ENCODE data around the gene VNN1. TPM values are rescaled to one million over a fixed set of nuclear protein-coding genes. Genes with fewer than 3 reads are reported as not detected.
"Not testable (repeated sequence)": the region's sequence is repeated elsewhere in the genome, so short reads cannot be mapped to it uniquely, and the experiment has no call there.

VNN1 gene
- total RNA-seq, 2 experiments from 2014 or later, result not detected

- no peak overlapping the region for H3K4me3 Mint-ChIP-seq
Measured at GRCh38 chr6:132690678-132691077, 23.2 kb downstream of the VNN1 start.

GRCh38 chr6:132687306-132687705, 26.5 kb downstream of the VNN1 start:
- Mint-ChIP-seq H3K27me3 (ENCODE audit: low read depth) (peaks cover 27% of the 10 kb centered on the region), H3K4me1 (ENCODE audit: low read depth) (no peaks in the 10 kb centered on the region), H3K9me3 (no peaks in the 10 kb centered on the region), H3K27ac (no peak overlapping the region), H3K36me3 (ENCODE audit: low read depth) (no peaks in the 10 kb centered on the region), H3K4me3 (no peak overlapping the region)
- no peak for DNase-seq
- intact Hi-C loops (cut with micrococcal nuclease), result no loop called here
- CTCF ChIA-PET, result no interaction called here

More at GRCh38 chr6:132690678-132691077, 23.2 kb downstream of the VNN1 start:
- Mint-ChIP-seq H3K27me3 (ENCODE audit: low read depth) (peaks cover 30% of the 10 kb centered on the region), H3K4me1 (ENCODE audit: low read depth) (no peaks in the 10 kb centered on the region), H3K27ac (no peak overlapping the region), H3K9me3 (peaks cover 4% of the 10 kb centered on the region), H3K36me3 (ENCODE audit: low read depth) (no peaks in the 10 kb centered on the region)
- DNase-seq, result no peak
- intact Hi-C loops (cut with micrococcal nuclease), result no loop called here
- CTCF ChIA-PET, result interaction anchor here (1.3 kb wide), 1 partner anchor 39 kb away, joined by 3 read pairs; no protein-coding TSS in a partner anchor

GRCh38 chr6:132686531-132686930, 27.3 kb downstream of the VNN1 start:
- no peaks in the 10 kb centered on the region for H3K9me3 Mint-ChIP-seq
- CTCF ChIA-PET, result no interaction called here
- H3K27ac Mint-ChIP-seq, result no peak overlapping the region
- intact Hi-C loops (cut with micrococcal nuclease), result no loop called here
- H3K36me3 Mint-ChIP-seq (ENCODE audit: low read depth), result no peaks in the 10 kb centered on the region
- no peaks in the 10 kb centered on the region for H3K4me1 Mint-ChIP-seq (ENCODE audit: low read depth)
- H3K4me3 Mint-ChIP-seq, result no peak overlapping the region
- H3K27me3 Mint-ChIP-seq (ENCODE audit: low read depth), result peaks cover 27% of the 10 kb centered on the region
- no peak for DNase-seq

GRCh38 chr6:132685009-132685408, 28.8 kb downstream of the VNN1 start:
- Mint-ChIP-seq H3K36me3 (ENCODE audit: low read depth) (no peaks in the 10 kb centered on the region), H3K27me3 (ENCODE audit: low read depth) (peaks cover 22% of the 10 kb centered on the region), H3K9me3 (no peaks in the 10 kb centered on the region), H3K27ac (no peak overlapping the region), H3K4me1 (ENCODE audit: low read depth) (no peaks in the 10 kb centered on the region), H3K4me3 (no peak overlapping the region)
- intact Hi-C loops (cut with micrococcal nuclease), result no loop called here
- CTCF ChIA-PET, result interaction anchor here (1.3 kb wide), 1 partner anchor 15 kb away, joined by 5 read pairs; no protein-coding TSS in a partner anchor
- no peak for DNase-seq

DNA sequence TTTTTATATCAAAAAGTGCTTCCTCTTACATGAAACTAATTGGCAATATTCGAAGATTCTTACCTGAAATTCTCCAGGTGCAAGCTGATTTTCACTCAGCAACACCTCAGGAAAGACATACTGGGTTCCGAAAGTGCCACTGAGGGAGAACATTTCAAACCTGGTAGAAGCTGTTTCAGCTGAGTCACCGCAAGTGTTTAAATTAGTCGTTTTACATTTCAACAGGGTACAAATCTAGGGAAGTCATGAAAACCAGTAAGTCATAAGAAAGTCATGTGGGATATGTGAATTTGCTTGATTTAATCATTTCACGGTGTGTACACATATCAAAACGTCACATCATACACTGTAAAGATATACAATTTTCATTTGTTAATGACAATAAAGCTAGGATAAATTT, 29.6 kb downstream of the VNN1 start:
- peaks cover 16% of the 10 kb centered on the region for H3K27me3 Mint-ChIP-seq (ENCODE audit: low read depth)
- H3K36me3 Mint-ChIP-seq (ENCODE audit: low read depth), result no peaks in the 10 kb centered on the region
- no peaks in the 10 kb centered on the region for H3K9me3 Mint-ChIP-seq
- no peak overlapping the region for H3K27ac Mint-ChIP-seq
- H3K4me1 Mint-ChIP-seq (ENCODE audit: low read depth), result no peaks in the 10 kb centered on the region
- CTCF ChIA-PET, result interaction anchor here (1.3 kb wide), 1 partner anchor 14 kb away, joined by 5 read pairs; no protein-coding TSS in a partner anchor
- H3K4me3 Mint-ChIP-seq, result no peak overlapping the region
- DNase-seq, result no peak
- intact Hi-C loops (cut with micrococcal nuclease), result no loop called here

GRCh38 chr6:132683543-132683942, 30.3 kb downstream of the VNN1 start:
- Mint-ChIP-seq H3K9me3 (no peaks in the 10 kb centered on the region), H3K4me1 (ENCODE audit: low read depth) (no peaks in the 10 kb centered on the region), H3K27ac (no peak overlapping the region), H3K4me3 (no peak overlapping the region), H3K27me3 (ENCODE audit: low read depth) (peaks cover 12% of the 10 kb centered on the region), H3K36me3 (ENCODE audit: low read depth) (no peaks in the 10 kb centered on the region)
- intact Hi-C loops (cut with micrococcal nuclease), result no loop called here
- DNase-seq, result no peak
- CTCF ChIA-PET, result no interaction called here

- CTCF ChIA-PET; H3K4me3 Mint-ChIP-seq; H3K27ac Mint-ChIP-seq; H3K9me3 Mint-ChIP-seq; H3K27me3 Mint-ChIP-seq (ENCODE audit: low read depth); H3K4me1 Mint-ChIP-seq (ENCODE audit: low read depth); DNase-seq; intact Hi-C loops (cut with micrococcal nuclease); H3K36me3 Mint-ChIP-seq (ENCODE audit: low read depth): not testable (repeated sequence)
Measured at GRCh38 chr6:132679094-132679493, 34.8 kb downstream of the VNN1 start.

DNA sequence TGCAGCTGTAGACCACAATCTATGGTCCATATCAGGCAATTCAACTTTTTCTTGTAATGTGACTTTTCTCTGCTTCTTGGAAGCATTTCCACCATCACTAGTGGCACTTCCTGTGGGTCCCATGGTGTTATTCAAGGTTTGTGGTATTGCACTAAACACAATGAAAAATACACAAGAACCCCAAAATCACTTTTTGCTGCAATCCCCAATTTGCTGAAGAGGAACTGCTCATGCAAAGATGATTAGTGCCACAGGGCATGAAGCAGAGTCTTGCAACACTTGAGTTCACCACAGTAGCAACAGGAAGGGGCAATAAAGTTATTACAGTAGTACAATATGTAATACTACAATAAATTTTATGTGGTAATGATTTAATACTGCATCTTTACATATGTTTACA, 38.1 kb downstream of the VNN1 start:
- H3K4me3 Mint-ChIP-seq, result no peak overlapping the region
- no peaks in the 10 kb centered on the region for H3K4me1 Mint-ChIP-seq (ENCODE audit: low read depth)
- no peak overlapping the region for H3K27ac Mint-ChIP-seq
- intact Hi-C loops (cut with micrococcal nuclease), result no loop called here
- no peaks in the 10 kb centered on the region for H3K9me3 Mint-ChIP-seq
- CTCF ChIA-PET, result interaction anchor here (0.6 kb wide), 1 partner anchor 841 kb away, joined by 3 read pairs; no protein-coding TSS in a partner anchor
- DNase-seq, result no peak
- no peaks in the 10 kb centered on the region for H3K36me3 Mint-ChIP-seq (ENCODE audit: low read depth)
- peaks cover 8% of the 10 kb centered on the region for H3K27me3 Mint-ChIP-seq (ENCODE audit: low read depth)

- no peaks in the 10 kb centered on the region for H3K9me3 Mint-ChIP-seq
- CTCF ChIA-PET, result interaction anchor here (0.6 kb wide), 1 partner anchor 93 kb away, joined by 3 read pairs; no protein-coding TSS in a partner anchor
- peaks cover 8% of the 10 kb centered on the region for H3K27me3 Mint-ChIP-seq (ENCODE audit: low read depth)
- no peaks in the 10 kb centered on the region for H3K4me1 Mint-ChIP-seq (ENCODE audit: low read depth)
- no peaks in the 10 kb centered on the region for H3K36me3 Mint-ChIP-seq (ENCODE audit: low read depth)
- no peak overlapping the region for H3K27ac Mint-ChIP-seq
- intact Hi-C loops (cut with micrococcal nuclease), result no loop called here
- H3K4me3 Mint-ChIP-seq, result no peak overlapping the region
- no peak for DNase-seq
Measured at GRCh38 chr6:132675002-132675401, 38.9 kb downstream of the VNN1 start.

GRCh38 chr6:132673376-132674094, 40.3 kb downstream of the VNN1 start:
- no peaks in the 10 kb centered on the region for H3K36me3 Mint-ChIP-seq (ENCODE audit: low read depth)
- CTCF ChIA-PET, result interaction anchor here (1.3 kb wide), 1 partner anchor 94 kb away, joined by 4 read pairs; no protein-coding TSS in a partner anchor
- H3K4me3 Mint-ChIP-seq, result no peak overlapping the region
- no peak for DNase-seq
- intact Hi-C loops (cut with micrococcal nuclease), result no loop called here
- peaks cover 8% of the 10 kb centered on the region for H3K27me3 Mint-ChIP-seq (ENCODE audit: low read depth)
- H3K4me1 Mint-ChIP-seq (ENCODE audit: low read depth), result peaks cover 3% of the 10 kb centered on the region
- no peak overlapping the region for H3K27ac Mint-ChIP-seq
- no peaks in the 10 kb centered on the region for H3K9me3 Mint-ChIP-seq

DNA sequence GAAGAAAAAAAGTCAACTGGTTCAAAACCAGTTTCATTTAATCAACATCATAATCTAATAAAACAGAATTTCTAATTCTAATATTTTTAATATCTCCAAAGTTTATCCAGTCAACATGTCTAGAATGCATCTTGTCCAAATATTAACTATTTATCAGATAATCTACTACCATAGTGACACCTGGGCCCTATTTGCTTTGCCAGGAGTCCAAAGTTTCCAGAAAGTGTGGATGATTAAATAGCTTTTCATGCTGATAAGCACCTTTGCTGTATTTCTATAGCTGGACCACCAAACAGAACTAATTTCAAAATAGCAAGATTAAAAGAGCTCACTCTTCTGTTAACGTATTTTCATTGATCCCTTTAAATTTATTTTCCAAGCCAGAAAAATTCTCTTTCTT, 42.6 kb downstream of the VNN1 start:
- H3K9me3 Mint-ChIP-seq, result no peaks in the 10 kb centered on the region
- intact Hi-C loops (cut with micrococcal nuclease), result no loop called here
- no peak overlapping the region for H3K4me3 Mint-ChIP-seq

DNA sequence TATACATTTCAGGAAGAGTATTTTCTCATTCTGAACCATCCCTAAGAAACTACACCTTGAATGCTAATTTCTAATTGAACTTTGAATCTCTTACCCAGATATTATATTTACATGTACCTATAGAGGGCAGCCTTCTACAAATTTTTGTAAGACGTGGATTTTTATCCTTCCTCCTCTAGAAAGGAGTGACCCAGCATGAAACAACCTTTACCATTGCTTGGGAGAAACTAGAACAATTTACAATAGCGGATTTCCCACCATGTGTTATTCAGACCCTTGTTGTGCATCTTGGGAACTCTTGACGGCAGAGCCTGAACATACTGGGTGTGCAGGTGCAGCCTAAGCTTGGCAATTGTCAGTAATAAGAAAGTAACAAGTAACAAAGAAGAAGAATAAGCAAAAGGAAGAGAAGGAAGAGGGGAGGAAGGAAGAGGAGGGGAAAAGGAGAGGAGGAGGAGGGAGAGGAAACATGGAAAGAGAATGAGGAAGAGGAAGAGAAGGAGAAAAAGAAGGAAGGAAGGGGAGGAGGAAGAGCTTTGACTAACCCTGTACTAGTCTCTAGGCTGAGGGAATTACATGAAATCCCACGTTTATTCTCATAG, 44.1 kb downstream of the VNN1 start:
- Mint-ChIP-seq H3K4me3 (no peak overlapping the region), H3K36me3 (ENCODE audit: low read depth) (no peaks in the 10 kb centered on the region), H3K27ac (no peak overlapping the region), H3K27me3 (ENCODE audit: low read depth) (no peaks in the 10 kb centered on the region), H3K9me3 (no peaks in the 10 kb centered on the region), H3K4me1 (ENCODE audit: low read depth) (peaks cover 3% of the 10 kb centered on the region)
- intact Hi-C loops (cut with micrococcal nuclease), result loop anchor here (1.0 to 10.0 kb wide), 8 partner anchors 94 to 395 kb away; no protein-coding TSS in a partner anchor
- CTCF ChIA-PET, result interaction anchor here (0.6 to 4.0 kb wide), 25 partner anchors 9 to 161 kb away, joined by 3 to 35 read pairs (median 5); partner anchors contain the start of genes SLC18B1 and TAAR1
- DNase-seq, result no peak

More for the DNA sequence above, 42.6 kb downstream of the VNN1 start:
- no peak overlapping the region for H3K27ac Mint-ChIP-seq
- H3K4me1 Mint-ChIP-seq (ENCODE audit: low read depth), result peaks cover 3% of the 10 kb centered on the region
- CTCF ChIA-PET, result interaction anchor here (0.7 to 4.0 kb wide), 6 partner anchors 30 to 287 kb away, joined by 3 to 35 read pairs (median 12); partner anchors contain the start of gene SLC18B1
- H3K27me3 Mint-ChIP-seq (ENCODE audit: low read depth), result no peaks in the 10 kb centered on the region
- H3K36me3 Mint-ChIP-seq (ENCODE audit: low read depth), result no peaks in the 10 kb centered on the region
- DNase-seq, result no peak

Measured in activated naive CD4-positive, alpha-beta T cell treated with anti-CD3 and anti-CD28 coated beads for 36 hours (primary cell).